ENCODE measurements around the gene PPIL1.
"Not testable (repeated sequence)": the region's sequence is repeated elsewhere in the genome, so short reads cannot be mapped to it uniquely, and the experiment has no call there.

The PPIL1 gene

DNA sequence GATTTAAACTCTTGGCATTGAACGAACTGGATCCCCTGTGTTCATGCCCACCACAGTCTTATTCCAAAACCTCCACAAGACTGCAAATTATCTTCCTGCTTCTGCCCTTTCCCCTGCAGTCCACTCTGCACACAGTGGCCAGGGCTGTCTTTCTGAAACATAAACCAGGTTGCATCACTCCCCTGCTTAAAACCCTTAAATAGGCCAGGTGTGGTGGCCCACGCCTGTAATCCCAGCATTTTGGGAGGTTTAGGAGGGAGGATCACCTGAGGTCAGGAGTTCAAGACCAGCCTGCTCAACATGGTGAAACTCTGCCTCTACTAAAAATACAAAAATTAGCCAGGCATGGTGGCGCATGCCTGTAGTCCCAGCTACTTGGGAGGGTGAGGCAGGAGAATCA, 61.6 kb downstream of the PPIL1 start:
- DNase-seq: not testable (repeated sequence)

DNA sequence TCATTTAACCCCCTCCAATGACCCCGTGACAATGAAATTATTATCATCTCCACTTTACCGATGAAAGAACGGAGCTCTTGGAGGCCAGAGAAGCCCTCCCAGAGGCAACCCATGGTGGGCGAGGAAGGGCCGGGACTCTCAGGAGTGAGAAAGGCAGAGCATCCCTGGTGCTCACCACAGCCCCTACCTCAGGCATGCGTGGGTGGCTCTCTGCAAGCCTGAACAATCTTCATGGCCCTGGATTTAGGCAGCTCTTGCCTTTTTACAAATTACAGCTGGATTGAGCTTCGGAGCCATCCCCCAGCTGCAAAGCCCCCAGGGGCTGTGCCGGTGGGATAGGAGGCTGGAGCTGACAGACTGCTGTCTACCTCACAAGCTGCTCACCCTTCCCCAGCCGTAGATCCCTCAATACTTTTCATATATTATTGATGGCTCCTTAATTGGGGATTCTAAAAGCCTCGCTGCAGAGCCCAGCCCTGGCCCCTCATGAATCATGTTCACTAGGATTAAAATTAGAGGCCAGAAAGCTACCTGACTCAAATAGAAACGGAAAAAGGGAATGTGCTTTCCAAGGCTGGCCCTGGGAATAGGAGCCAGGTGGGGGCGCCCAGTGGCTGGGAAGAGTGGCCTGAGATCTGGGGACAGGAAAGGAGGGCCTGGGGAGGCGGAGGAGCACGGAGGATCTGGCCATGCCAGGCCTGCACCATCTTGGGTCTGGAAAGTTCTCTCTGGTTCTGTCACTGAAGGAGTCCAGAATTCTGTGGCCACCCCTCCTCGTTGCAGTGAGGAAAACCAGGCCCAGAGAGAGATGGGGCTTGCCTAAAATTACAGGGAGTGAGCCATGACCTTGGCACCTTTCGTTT, 64.4 kb downstream of the PPIL1 start:
- DNase-seq: no peak

DNA sequence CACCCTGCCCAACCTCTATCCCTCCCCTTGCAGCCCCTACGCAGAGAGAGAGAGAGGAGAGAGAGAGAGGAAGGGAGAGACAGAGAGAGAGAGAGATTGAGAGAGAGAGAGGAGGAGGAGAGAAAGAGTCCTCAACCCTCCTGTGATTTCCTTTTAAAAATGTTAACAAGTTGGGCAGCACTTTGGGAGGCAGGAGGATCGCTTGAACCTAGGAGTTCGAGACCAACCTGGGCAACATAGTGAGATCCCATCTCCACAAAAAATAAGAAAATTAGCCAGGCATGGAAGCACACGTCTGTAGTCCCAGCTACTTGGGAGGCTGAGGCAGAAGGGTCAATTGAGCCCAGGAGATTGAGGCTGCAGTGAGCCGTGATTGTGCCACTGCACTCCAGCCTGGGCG, 65.4 kb downstream of the PPIL1 start:
- no peak for DNase-seq

DNA sequence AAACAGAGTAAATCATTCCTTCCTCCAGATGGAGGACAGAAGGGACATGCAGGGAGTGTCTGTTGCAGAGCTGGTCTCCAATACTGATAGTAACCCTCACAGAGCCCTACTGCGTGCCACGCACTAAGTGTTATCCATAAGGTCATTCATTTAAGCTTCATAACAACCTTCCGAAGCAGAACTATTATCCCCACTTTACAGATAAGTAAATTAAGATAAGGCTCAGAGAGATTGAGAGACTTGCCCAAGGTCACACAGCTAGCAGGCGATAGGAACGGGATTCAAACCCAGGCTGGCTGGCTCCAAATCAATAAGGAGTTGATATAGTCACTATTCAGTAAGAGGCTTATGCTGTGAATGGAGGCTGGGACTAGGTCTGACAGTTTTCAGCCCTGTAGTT, 66.0 kb downstream of the PPIL1 start:
- no peak for DNase-seq

DNA sequence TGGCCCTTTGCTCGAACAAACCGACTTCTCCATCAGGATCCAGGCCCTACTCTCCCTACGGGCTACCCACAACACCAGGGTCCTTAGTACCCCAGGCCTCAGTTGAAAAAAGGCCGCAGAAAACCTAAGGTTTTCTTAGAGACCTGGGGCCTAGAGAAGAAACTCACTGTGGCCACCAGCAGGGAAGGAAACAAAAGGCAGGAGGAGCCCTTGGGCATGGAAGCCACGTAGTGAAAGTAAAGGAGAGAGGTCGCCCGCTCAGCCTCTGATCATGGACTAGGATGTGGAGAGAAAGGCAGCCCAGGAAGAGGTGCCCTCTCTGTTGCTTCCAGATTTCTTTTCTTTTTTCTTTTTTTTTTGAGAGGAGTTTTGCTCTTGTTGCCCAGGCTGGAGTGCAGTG, 66.9 kb downstream of the PPIL1 start:
- DNase-seq: no peak

DNA sequence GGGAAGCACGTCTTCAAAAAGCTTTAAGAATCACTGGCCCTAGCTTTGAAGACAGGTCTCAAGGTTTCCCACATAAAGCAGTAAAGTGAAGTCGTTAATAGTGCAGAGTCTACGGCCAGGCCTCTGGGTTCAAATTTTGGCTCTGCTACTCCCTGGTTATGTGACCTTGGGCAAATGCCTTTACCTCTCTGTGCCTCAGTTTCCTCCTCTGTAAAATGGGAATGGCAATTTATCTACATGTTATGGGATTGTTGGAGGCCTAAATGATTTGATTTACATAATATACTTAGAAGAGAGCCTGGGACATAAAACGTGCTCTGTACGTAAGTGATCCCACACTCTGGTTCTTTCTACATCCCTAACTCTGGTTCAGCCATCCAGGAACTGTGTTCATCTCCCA, 67.5 kb downstream of the PPIL1 start:
- no peak for DNase-seq

DNA sequence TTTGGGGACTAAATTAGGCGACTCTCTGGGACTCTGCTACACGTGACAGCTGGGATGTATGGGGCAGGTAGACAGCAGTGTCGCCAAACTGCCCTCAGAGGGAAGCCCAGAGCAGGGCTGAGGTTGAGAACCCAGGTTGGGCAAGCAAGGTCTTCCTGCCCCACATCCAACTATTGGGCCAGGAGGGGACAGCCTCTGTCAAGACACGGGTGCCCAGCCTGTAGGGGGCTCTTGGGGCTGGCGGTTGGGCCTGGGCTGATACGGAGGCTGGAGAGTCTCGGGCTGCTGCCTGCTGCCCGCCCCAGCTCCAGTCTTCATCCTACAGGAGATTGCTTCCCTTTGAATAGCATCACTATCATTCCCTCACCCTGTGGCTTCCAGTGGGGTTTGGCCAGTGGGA, 68.7 kb downstream of the PPIL1 start:
- DNase-seq: no peak

DNA sequence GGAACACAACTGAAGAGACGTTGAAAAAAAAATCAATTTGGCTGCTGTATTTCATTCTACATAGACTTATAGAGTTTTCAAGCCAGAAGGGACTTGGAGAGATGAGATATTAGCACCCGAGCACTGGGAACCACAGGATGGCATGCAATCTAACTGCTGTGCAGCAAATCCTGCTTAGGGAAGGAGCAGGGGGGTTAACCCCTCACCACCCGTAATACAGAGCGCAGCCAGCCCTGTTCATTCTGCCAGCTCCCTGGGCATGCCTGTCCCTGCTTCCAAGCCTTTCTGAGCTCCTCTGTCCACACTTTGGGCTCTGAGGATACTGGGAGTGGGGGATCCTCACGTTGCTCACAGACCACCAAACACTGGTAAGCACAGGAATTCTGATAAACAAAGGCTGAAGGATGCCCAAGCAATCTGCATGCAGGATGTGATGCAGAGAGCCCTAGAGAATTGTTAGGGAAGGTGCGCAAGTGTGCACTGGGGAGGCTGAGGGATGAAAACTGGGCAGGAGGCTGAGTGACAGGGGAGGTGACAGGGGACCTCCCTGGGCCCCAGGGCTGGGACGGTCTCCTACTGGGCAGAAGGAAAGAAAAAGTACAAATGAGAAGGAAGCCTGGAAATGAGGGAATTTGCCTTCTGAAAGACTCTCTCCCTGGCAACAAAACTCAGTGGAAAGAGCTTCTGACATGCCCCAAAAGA, 69.4 kb downstream of the PPIL1 start:
- DNase-seq: no peak
